Measurements from ENCODE around the gene LMX1B. TPM values are rescaled to one million over a fixed set of nuclear protein-coding genes. Genes with fewer than 3 reads are reported as not detected.
A peak's percentile ranks its signal among the peaks of the same experiment; 100 is the strongest.

LMX1B gene
- total and polyA plus RNA-seq, 2 donors (not counting 1 experiment from before 2014, with no cell fraction given): not detected

DNA sequence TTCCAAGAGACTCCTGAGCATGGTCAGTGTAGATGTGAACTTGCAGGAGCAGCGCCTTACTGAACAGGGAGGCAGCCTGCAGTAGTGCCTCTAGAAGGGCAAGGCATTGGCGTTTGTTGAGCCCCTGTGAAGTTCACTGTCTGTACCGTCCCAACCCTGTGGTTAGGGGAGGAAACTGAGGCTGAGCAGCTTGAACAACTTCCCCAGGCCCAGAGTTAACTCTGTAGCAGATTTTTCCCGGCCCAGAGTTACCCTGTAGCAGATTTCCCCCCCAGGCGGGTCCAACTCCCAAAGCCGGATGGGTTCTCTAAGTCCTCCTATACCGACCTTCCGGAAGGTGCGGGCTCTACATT is 9.6 kb downstream of the LMX1B start:
- Histone ChIP-seq H3K27ac (ENCODE audit: insufficient read depth, low read length) (no peak overlapping the region), H4K20me1 (ENCODE audit: control insufficient read depth, extremely low read depth, insufficient read depth, low read length) (no peaks in the 10 kb centered on the region), H3K4me1 (ENCODE audit: control insufficient read depth, extremely low read depth, insufficient read depth, low read length) (no peaks in the 10 kb centered on the region), H3K9ac (ENCODE audit: insufficient read depth, low read length) (no peak overlapping the region), H3K9me3 (ENCODE audit: control insufficient read depth, insufficient read depth, low read depth, low read length) (no peaks in the 10 kb centered on the region), H3K36me3 (ENCODE audit: control insufficient read depth, insufficient read depth, low read length) (no peaks in the 10 kb centered on the region), H3K79me2 (ENCODE audit: control insufficient read depth, insufficient read depth, low read length) (no peaks in the 10 kb centered on the region), H3K4me3 (replicated peaks in 1 of 4; ENCODE audit: control extremely low read depth in 1 of 4, insufficient read depth in 1 of 4, low read depth in 3 of 4, low read length in 4 of 4) (no peak overlapping the region), H3K4me2 (ENCODE audit: extremely low read depth, insufficient read depth, low read length) (no peak overlapping the region), H2AFZ (ENCODE audit: low read length) (no peak overlapping the region), H3K27me3 (ENCODE audit: control insufficient read depth, insufficient read depth, low read length) (peaks cover 83% of the 10 kb centered on the region)
- no peak for DNase-seq (ENCODE audit: low read depth in 2 of 2)
- TF ChIP-seq EZH2 (IDR thresholded peaks at IDR 0.05; ENCODE audit: low read length, missing control alignments): no peak

DNA sequence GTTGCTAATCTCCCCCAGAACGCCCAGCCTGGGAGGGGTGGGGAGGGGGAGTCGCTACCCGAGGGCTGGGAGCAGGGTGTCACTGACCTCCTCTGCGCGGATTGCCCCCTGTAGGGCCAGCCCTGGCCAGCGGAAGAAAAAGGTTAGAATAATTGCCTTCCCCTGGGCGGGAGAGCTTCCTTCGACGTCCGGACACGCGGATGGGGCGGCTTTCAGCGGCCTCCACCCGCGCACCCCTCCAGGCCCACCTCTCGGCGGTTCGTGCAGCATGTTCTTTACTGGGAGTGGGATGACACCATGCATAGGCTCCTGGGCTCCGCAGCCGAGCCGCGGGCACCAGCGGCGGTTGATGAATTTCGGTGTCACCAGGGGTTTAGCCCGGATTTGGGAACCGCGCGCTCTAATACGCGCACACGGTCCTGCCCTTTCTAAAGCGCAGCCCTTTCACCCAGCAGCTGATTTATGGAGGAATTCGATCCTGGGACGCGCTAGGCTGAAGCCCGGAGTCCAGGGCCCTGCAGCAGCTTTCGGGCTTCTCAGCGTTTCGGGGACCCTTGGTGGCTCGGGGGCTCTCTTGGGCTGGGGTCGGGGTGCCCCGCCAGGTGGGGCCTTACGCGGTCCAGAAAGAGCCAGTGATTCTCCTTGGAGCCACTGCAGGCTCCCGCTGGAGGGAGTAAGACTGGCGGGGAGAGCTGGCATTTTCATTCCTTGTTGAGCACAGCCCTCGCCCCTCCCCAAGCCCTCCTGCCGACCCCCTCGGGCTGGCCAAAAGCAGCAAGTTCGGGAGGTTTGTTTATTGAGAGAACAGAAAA is 10.1 kb downstream of the LMX1B start:
- no peaks in the 10 kb centered on the region for H4K20me1 ChIP-seq (ENCODE audit: control insufficient read depth, extremely low read depth, insufficient read depth, low read length)
- H2AFZ ChIP-seq (ENCODE audit: low read length): no peak overlapping the region
- no peak overlapping the region for H3K4me2 ChIP-seq (ENCODE audit: extremely low read depth, insufficient read depth, low read length)
- no peak for DNase-seq (ENCODE audit: low read depth in 2 of 2)
- no peaks in the 10 kb centered on the region for H3K4me1 ChIP-seq (ENCODE audit: control insufficient read depth, extremely low read depth, insufficient read depth, low read length)
- H3K9ac ChIP-seq (ENCODE audit: insufficient read depth, low read length): no peak overlapping the region
- H3K27me3 ChIP-seq (ENCODE audit: control insufficient read depth, insufficient read depth, low read length): peaks cover 81% of the 10 kb centered on the region
- H3K79me2 ChIP-seq (ENCODE audit: control insufficient read depth, insufficient read depth, low read length): no peaks in the 10 kb centered on the region
- H3K27ac ChIP-seq (ENCODE audit: insufficient read depth, low read length): no peak overlapping the region
- H3K4me3 ChIP-seq (replicated peaks in 1 of 4; ENCODE audit: control extremely low read depth in 1 of 4, insufficient read depth in 1 of 4, low read depth in 3 of 4, low read length in 4 of 4): no peak overlapping the region
- TF ChIP-seq EZH2 (IDR thresholded peaks at IDR 0.05; ENCODE audit: low read length, missing control alignments): peak; percentile 87
- TF ChIP-seq, protein P1, sequence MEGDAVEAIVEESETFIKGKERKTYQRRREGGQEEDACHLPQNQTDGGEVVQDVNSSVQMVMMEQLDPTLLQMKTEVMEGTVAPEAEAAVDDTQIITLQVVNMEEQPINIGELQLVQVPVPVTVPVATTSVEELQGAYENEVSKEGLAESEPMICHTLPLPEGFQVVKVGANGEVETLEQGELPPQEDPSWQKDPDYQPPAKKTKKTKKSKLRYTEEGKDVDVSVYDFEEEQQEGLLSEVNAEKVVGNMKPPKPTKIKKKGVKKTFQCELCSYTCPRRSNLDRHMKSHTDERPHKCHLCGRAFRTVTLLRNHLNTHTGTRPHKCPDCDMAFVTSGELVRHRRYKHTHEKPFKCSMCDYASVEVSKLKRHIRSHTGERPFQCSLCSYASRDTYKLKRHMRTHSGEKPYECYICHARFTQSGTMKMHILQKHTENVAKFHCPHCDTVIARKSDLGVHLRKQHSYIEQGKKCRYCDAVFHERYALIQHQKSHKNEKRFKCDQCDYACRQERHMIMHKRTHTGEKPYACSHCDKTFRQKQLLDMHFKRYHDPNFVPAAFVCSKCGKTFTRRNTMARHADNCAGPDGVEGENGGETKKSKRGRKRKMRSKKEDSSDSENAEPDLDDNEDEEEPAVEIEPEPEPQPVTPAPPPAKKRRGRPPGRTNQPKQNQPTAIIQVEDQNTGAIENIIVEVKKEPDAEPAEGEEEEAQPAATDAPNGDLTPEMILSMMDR (conservative IDR thresholded peaks at IDR 0.05 in 1 of 2, IDR thresholded peaks at IDR 0.05 in 1 of 2; ENCODE audit: low read depth in 1 of 2, low read length in 2 of 2): no peak
- H3K9me3 ChIP-seq (ENCODE audit: control insufficient read depth, insufficient read depth, low read depth, low read length): no peaks in the 10 kb centered on the region
- H3K36me3 ChIP-seq (ENCODE audit: control insufficient read depth, insufficient read depth, low read length): no peaks in the 10 kb centered on the region

GRCh38 chr9:126624479-126624826 is 10.7 kb downstream of the LMX1B start:
- H3K4me3 ChIP-seq (replicated peaks in 1 of 4; ENCODE audit: control extremely low read depth in 1 of 4, insufficient read depth in 1 of 4, low read depth in 3 of 4, low read length in 4 of 4): no peak overlapping the region
- no peak for DNase-seq (ENCODE audit: low read depth in 2 of 2)
- TF ChIP-seq, protein P1 (conservative IDR thresholded peaks at IDR 0.05 in 1 of 2, IDR thresholded peaks at IDR 0.05 in 1 of 2; ENCODE audit: low read depth in 1 of 2, low read length in 2 of 2): no peak
- TF ChIP-seq EZH2 (IDR thresholded peaks at IDR 0.05; ENCODE audit: low read length, missing control alignments): no peak
- no peaks in the 10 kb centered on the region for H3K4me1 ChIP-seq (ENCODE audit: control insufficient read depth, extremely low read depth, insufficient read depth, low read length)
- H3K36me3 ChIP-seq (ENCODE audit: control insufficient read depth, insufficient read depth, low read length): no peaks in the 10 kb centered on the region
- no peak overlapping the region for H3K9ac ChIP-seq (ENCODE audit: insufficient read depth, low read length)
- H3K27me3 ChIP-seq (ENCODE audit: control insufficient read depth, insufficient read depth, low read length): peaks cover 82% of the 10 kb centered on the region
- no peak overlapping the region for H3K27ac ChIP-seq (ENCODE audit: insufficient read depth, low read length)
- no peaks in the 10 kb centered on the region for H3K79me2 ChIP-seq (ENCODE audit: control insufficient read depth, insufficient read depth, low read length)
- no peaks in the 10 kb centered on the region for H4K20me1 ChIP-seq (ENCODE audit: control insufficient read depth, extremely low read depth, insufficient read depth, low read length)
- H3K4me2 ChIP-seq (ENCODE audit: extremely low read depth, insufficient read depth, low read length): no peak overlapping the region
- H3K9me3 ChIP-seq (ENCODE audit: control insufficient read depth, insufficient read depth, low read depth, low read length): no peaks in the 10 kb centered on the region
- no peak overlapping the region for H2AFZ ChIP-seq (ENCODE audit: low read length)
